Neural cell (in vitro differentiated cells): ENCODE results near the gene HDGFL3.

Experiments
- EP300 ChIP-seq: fragments of 450-650 bp; conservative IDR thresholded peaks from 2 replicates; pipeline ENCODE4 v1.6.1; 2014; ENCODE audit warnings: antibody characterized with exemption, mild to moderate bottlenecking, moderate library complexity; ENCODE audit not compliant: poor library complexity, severe bottlenecking
- EZH2 ChIP-seq: fragments of 200-600, 300-800 bp; shearing (Covaris generic), sonication (generic); IDR thresholded peaks from 2 replicates; pipeline ENCODE4 v1.6.1; 2014; ENCODE audit warnings: antibody characterized with exemption, low read length, borderline replicate concordance, mild to moderate bottlenecking; ENCODE audit not compliant: insufficient read depth, poor library complexity, severe bottlenecking
- TF ChIP-seq, protein P1 (sequence below): fragments of 450-650 bp; IDR thresholded peaks from 2 replicates; pipeline ENCODE4 v1.5.1; 2014; ENCODE audit warnings: antibody characterized with exemption, mild to moderate bottlenecking, moderate library complexity; ENCODE audit not compliant: poor library complexity, severe bottlenecking

DNA sequence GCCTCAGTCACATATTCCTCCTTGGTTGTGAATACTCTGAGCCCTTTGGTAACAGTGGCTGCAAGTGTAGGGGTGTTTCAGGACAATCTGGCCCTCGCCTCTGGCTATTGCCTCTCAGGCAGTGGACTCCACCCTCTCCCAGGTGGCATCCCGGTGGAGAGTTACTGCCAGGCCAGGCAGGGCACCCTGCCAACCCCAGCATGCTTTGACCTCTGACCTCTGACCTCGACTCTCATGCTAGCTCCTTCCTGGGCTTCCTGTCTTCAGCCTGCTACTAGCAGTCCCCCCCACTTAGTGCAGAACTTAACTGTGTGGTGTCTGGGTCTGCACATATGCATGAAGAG is 94.7 kb downstream of the HDGFL3 start:
- TF ChIP-seq, protein P1, sequence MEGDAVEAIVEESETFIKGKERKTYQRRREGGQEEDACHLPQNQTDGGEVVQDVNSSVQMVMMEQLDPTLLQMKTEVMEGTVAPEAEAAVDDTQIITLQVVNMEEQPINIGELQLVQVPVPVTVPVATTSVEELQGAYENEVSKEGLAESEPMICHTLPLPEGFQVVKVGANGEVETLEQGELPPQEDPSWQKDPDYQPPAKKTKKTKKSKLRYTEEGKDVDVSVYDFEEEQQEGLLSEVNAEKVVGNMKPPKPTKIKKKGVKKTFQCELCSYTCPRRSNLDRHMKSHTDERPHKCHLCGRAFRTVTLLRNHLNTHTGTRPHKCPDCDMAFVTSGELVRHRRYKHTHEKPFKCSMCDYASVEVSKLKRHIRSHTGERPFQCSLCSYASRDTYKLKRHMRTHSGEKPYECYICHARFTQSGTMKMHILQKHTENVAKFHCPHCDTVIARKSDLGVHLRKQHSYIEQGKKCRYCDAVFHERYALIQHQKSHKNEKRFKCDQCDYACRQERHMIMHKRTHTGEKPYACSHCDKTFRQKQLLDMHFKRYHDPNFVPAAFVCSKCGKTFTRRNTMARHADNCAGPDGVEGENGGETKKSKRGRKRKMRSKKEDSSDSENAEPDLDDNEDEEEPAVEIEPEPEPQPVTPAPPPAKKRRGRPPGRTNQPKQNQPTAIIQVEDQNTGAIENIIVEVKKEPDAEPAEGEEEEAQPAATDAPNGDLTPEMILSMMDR = no peak
- TF ChIP-seq EP300 (no peak), EZH2 (no peak)
